Progenitor cell of endocrine pancreas (in vitro differentiated cells): Measurements from ENCODE around the gene HSD17B11. TPM values are rescaled to one million over a fixed set of nuclear protein-coding genes. Genes with fewer than 3 reads are reported as not detected.
A peak's percentile ranks its signal among the peaks of the same experiment; 100 is the strongest.

Experiments used
- DNase-seq: peaks from one replicate; pipeline ENCODE4 v3.0.0; 2021; ENCODE audit warnings: low spot score; ENCODE audit not compliant: unreplicated experiment
- H3K27ac Mint-ChIP-seq: 2 replicates; pipeline ENCODE4 v1.8.0; 2021; ENCODE audit warnings: mild to moderate bottlenecking, moderate library complexity, mixed read lengths
- H3K27me3 Mint-ChIP-seq: 2 replicates; pipeline ENCODE4 v1.8.0; 2021; ENCODE audit warnings: mixed read lengths
- H3K36me3 Mint-ChIP-seq: 2 replicates; pipeline ENCODE4 v1.8.0; 2022; ENCODE audit warnings: mixed read lengths; ENCODE audit not compliant: insufficient read depth
- H3K4me1 Mint-ChIP-seq: 2 replicates; pipeline ENCODE4 v1.8.0; 2021; ENCODE audit warnings: low read depth, mixed read lengths
- H3K4me3 Mint-ChIP-seq: 2 replicates; pipeline ENCODE4 v1.8.0; 2021; ENCODE audit warnings: low read depth, mild to moderate bottlenecking, moderate library complexity, mixed read lengths
- H3K9me3 Mint-ChIP-seq: 2 replicates; pipeline ENCODE4 v1.8.0; 2021; ENCODE audit warnings: low read depth, mixed read lengths
- total RNA-seq: library from RNA; stranded (reverse); gene quantifications from 2 replicates; pipeline ENCODE4 v1.2.1, GENCODE V29; 2021
- TF ChIP-seq, protein P1 (sequence below): fragments of 200-600 bp; sonication (generic); IDR thresholded peaks from one replicate; pipeline ENCODE4 v1.5.0; 2021; ENCODE audit warnings: antibody characterized with exemption, mild to moderate bottlenecking; ENCODE audit not compliant: unreplicated experiment

The HSD17B11 gene
- total RNA-seq, 1 donor from 2014 or later: 28.2 TPM

DNA sequence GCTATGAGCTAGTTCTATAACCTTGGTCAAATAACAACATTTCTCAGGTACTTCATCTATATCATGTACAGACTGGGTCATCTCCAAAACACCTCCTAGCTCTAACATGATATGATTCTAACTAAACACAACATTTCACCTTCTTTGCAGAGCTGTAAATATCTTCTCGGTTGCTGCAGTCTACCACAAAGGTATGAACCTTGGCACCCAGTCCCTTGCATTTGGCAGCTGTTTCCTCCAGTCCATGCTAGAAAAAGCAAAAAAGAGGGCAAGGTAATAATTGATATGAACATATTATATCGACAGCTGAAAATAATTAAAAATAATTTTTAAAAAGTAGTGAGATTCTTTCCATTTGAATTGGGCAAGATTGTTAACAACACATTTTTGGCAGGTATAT lies 8.9 kb downstream of the HSD17B11 start:
- no peak for DNase-seq
- H3K4me3 Mint-ChIP-seq: no peak overlapping the region
- H3K27me3 Mint-ChIP-seq: no peaks in the 10 kb centered on the region
- H3K27ac Mint-ChIP-seq: no peak overlapping the region
- TF ChIP-seq, protein P1, sequence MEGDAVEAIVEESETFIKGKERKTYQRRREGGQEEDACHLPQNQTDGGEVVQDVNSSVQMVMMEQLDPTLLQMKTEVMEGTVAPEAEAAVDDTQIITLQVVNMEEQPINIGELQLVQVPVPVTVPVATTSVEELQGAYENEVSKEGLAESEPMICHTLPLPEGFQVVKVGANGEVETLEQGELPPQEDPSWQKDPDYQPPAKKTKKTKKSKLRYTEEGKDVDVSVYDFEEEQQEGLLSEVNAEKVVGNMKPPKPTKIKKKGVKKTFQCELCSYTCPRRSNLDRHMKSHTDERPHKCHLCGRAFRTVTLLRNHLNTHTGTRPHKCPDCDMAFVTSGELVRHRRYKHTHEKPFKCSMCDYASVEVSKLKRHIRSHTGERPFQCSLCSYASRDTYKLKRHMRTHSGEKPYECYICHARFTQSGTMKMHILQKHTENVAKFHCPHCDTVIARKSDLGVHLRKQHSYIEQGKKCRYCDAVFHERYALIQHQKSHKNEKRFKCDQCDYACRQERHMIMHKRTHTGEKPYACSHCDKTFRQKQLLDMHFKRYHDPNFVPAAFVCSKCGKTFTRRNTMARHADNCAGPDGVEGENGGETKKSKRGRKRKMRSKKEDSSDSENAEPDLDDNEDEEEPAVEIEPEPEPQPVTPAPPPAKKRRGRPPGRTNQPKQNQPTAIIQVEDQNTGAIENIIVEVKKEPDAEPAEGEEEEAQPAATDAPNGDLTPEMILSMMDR: no peak
- H3K9me3 Mint-ChIP-seq: peaks cover 19% of the 10 kb centered on the region
- peaks cover 4% of the 10 kb centered on the region for H3K4me1 Mint-ChIP-seq
- H3K36me3 Mint-ChIP-seq: peaks cover 39% of the 10 kb centered on the region

- TF ChIP-seq, protein P1: no peak
- DNase-seq: no peak
- H3K27ac Mint-ChIP-seq: no peak overlapping the region
- peaks cover 14% of the 10 kb centered on the region for H3K36me3 Mint-ChIP-seq
- H3K9me3 Mint-ChIP-seq: no peaks in the 10 kb centered on the region
- peaks cover 1% of the 10 kb centered on the region for H3K4me1 Mint-ChIP-seq
- H3K27me3 Mint-ChIP-seq: no peaks in the 10 kb centered on the region
- H3K4me3 Mint-ChIP-seq: no peak overlapping the region
Measured at GRCh38 chr4:87377816-87378215, 13.2 kb downstream of the HSD17B11 start.

- peaks cover 16% of the 10 kb centered on the region for H3K36me3 Mint-ChIP-seq
- no peaks in the 10 kb centered on the region for H3K27me3 Mint-ChIP-seq
- no peaks in the 10 kb centered on the region for H3K9me3 Mint-ChIP-seq
- DNase-seq: no peak
- H3K4me1 Mint-ChIP-seq: peaks cover 1% of the 10 kb centered on the region
- TF ChIP-seq, protein P1: peak; percentile 64
- H3K4me3 Mint-ChIP-seq: no peak overlapping the region
- peak overlapping the region; percentile 33 for H3K27ac Mint-ChIP-seq
Measured at GRCh38 chr4:87375719-87376291, 15.2 kb downstream of the HSD17B11 start.

DNA sequence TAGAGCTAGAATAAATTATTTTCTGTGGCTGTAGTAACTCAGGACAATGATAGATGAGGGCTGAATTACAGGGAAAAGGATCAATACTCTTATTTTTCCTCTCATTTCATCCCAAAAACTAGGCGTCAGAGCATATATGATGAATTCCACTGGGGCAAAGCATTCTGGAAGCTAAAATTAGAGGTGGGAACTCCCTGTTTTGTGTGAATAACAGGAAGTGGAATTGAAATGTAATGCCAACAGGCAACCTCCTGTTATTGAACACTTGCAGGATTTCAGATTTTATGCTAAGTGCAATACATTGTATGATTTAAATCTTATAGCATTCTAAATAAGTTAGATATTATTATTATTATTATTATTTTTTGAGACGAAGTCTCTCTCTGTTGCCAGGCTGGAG lies 20.9 kb downstream of the HSD17B11 start:
- peaks cover 37% of the 10 kb centered on the region for H3K36me3 Mint-ChIP-seq
- no peaks in the 10 kb centered on the region for H3K27me3 Mint-ChIP-seq
- TF ChIP-seq, protein P1: no peak
- no peak overlapping the region for H3K4me3 Mint-ChIP-seq
- H3K9me3 Mint-ChIP-seq: peaks cover 3% of the 10 kb centered on the region
- no peaks in the 10 kb centered on the region for H3K4me1 Mint-ChIP-seq
- no peak for DNase-seq
- no peak overlapping the region for H3K27ac Mint-ChIP-seq

- TF ChIP-seq, protein P1: no peak
- Mint-ChIP-seq H3K4me1 (peaks cover 2% of the 10 kb centered on the region), H3K9me3 (peaks cover 3% of the 10 kb centered on the region), H3K4me3 (no peak overlapping the region), H3K36me3 (peaks cover 49% of the 10 kb centered on the region), H3K27me3 (no peaks in the 10 kb centered on the region), H3K27ac (no peak overlapping the region)
- no peak for DNase-seq
Measured at GRCh38 chr4:87366521-87367162, 24.3 kb downstream of the HSD17B11 start.
